HFF-Myc (cell line): Measurements from ENCODE around the gene C2orf49.

Experiments used
- DNase-seq: peaks from one replicate; pipeline ENCODE4 v3.0.0-alpha.2; 2011; ENCODE audit warnings: low read depth; ENCODE audit errors: extremely low read depth
- H3K4me3 ChIP-seq: replicated peaks from 2 replicates; pipeline ENCODE4 v1.5.1; 2011; ENCODE audit warnings: low read depth, mild to moderate bottlenecking, control low read depth, low read length
- CTCF ChIP-seq: IDR thresholded peaks from 2 replicates; pipeline ENCODE4 v1.5.1; 2012; ENCODE audit warnings: mild to moderate bottlenecking, low read depth, low read length, control low read depth; ENCODE audit errors: missing control alignments

The C2orf49 gene

GRCh38 chr2:105393373-105394055 is 56.2 kb downstream of the C2orf49 start:
- no peak for DNase-seq
- no peak overlapping the region for H3K4me3 ChIP-seq
- TF ChIP-seq CTCF = no peak

- no peak overlapping the region for H3K4me3 ChIP-seq
Observed at GRCh38 chr2:105394951-105395611, 57.7 kb downstream of the C2orf49 start.

GRCh38 chr2:105395691-105396090 is 58.4 kb downstream of the C2orf49 start:
- H3K4me3 ChIP-seq = peak overlapping the region; percentile 91
- no peak for TF ChIP-seq CTCF
- DNase-seq = no peak

More at GRCh38 chr2:105394951-105395611, 57.7 kb downstream of the C2orf49 start:
- no peak for DNase-seq
- no peak for TF ChIP-seq CTCF

- H3K4me3 ChIP-seq = peak overlapping the region; percentile 91
- TF ChIP-seq CTCF = no peak
- peak; percentile 98 for DNase-seq
Observed at GRCh38 chr2:105396254-105397024, 59.1 kb downstream of the C2orf49 start.

GRCh38 chr2:105397025-105397722 is 59.8 kb downstream of the C2orf49 start:
- peak overlapping the region; percentile 91 for H3K4me3 ChIP-seq
- no peak for DNase-seq
- no peak for TF ChIP-seq CTCF

GRCh38 chr2:105397953-105398335 is 60.6 kb downstream of the C2orf49 start:
- TF ChIP-seq CTCF = no peak
- peak overlapping the region; percentile 91 for H3K4me3 ChIP-seq
- DNase-seq = no peak
